Activated naive CD4-positive, alpha-beta T cell treated with anti-CD3 and anti-CD28 coated beads, Interleukin-2, amount 10 ng/mL, durations not matched to agents 7 days and 5 days (primary cell): Measurements from ENCODE around the gene NOL9.
A peak's percentile ranks its signal among the peaks of the same experiment; 100 is the strongest.

Experiments used
- CTCF ChIA-PET: fragments of 350-600 bp; sonication (Branson Sonifier 250); formaldehyde crosslinking; loops from one replicate; lab custom pipeline; 2021; ENCODE audit warnings: antibody characterized with exemption; lab: Charles Lee
- DNase-seq: peaks from one replicate; pipeline ENCODE4 v3.0.0-alpha.2; 2020
- H3K27ac Mint-ChIP-seq: one replicate; pipeline ENCODE4 v1.8.0; 2021; ENCODE audit warnings: mild to moderate bottlenecking, moderate library complexity, mixed read lengths
- H3K27me3 Mint-ChIP-seq: one replicate; pipeline ENCODE4 v1.8.0; 2021; ENCODE audit warnings: mild to moderate bottlenecking, mixed read lengths
- H3K36me3 Mint-ChIP-seq: one replicate; pipeline ENCODE4 v1.8.0; 2021; ENCODE audit warnings: mixed read lengths
- H3K4me1 Mint-ChIP-seq: one replicate; pipeline ENCODE4 v1.8.0; 2021; ENCODE audit warnings: mixed read lengths
- H3K4me3 Mint-ChIP-seq: one replicate; pipeline ENCODE4 v1.8.0; 2021; ENCODE audit warnings: mild to moderate bottlenecking, moderate library complexity, mixed read lengths
- H3K9me3 Mint-ChIP-seq: one replicate; pipeline ENCODE4 v1.8.0; 2021; ENCODE audit warnings: mixed read lengths

NOL9 gene

DNA sequence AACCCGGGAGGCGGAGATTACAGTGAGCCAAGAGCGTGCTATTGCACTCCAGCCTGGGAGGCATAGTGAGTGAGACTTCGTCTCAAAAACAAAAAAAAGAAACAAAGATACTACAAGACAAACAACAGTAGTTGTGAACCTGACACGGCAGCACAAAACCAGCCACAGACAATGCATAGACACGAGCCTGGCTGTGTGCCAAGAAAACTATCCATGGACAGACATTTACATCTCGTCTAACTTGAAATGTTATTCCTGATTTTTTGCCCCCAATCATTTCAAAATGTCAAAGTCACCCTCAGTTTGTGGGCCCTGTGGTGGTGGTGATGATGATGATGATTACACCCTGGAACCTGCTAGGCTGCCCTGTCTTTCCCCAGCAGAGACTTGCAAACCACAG lies 42.0 kb upstream of the NOL9 start:
- Mint-ChIP-seq H3K36me3 (peaks cover 37% of the 10 kb centered on the region), H3K9me3 (no peaks in the 10 kb centered on the region), H3K4me3 (no peak overlapping the region), H3K27ac (no peak overlapping the region), H3K4me1 (peaks cover 55% of the 10 kb centered on the region), H3K27me3 (no peaks in the 10 kb centered on the region)
- DNase-seq: no peak
- CTCF ChIA-PET: no interaction called here

DNA sequence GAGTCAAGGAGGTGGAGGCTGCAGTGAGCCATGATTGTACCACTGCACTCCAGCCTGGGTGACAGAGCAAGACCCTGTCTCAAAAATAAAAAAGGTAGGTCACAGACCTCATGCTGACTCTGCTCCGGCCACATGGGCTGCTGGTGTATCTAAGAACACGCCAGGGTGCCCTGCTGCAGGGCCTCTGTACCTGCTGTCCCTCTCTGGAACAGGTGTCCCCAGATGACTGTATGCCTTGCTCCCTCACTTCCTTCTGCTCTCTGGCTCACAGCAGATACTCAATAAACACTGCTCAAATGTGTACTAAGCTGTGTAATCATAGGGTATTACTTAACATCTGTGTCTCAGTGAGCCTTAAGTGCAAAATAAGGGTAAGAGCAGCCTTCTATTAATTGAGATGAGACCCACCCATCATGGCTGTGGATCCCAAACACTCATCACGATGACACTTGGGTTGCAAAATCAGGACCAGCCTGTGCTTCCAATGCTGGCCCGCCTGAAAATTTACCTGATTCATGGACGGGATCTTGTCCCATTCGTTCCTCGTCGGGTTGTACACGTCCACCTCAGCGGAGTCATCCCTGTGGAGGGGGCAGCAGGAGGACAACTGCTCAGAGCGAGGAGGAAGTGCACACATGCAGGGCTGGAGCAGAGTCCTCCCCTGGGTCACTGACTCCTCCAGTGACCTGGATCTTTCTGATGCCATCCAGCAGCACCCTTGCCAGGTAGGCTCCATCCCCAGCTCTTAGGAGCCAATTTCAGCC lies 40.8 kb upstream of the NOL9 start:
- Mint-ChIP-seq H3K27ac (peak overlapping the region; percentile 47), H3K9me3 (no peaks in the 10 kb centered on the region), H3K4me1 (peaks cover 60% of the 10 kb centered on the region), H3K4me3 (no peak overlapping the region), H3K36me3 (peaks cover 37% of the 10 kb centered on the region), H3K27me3 (no peaks in the 10 kb centered on the region)
- CTCF ChIA-PET: interaction anchor here (1.5 kb wide), 1 partner anchor 52 kb away, joined by 4 read pairs; no protein-coding TSS in a partner anchor
- no peak for DNase-seq

DNA sequence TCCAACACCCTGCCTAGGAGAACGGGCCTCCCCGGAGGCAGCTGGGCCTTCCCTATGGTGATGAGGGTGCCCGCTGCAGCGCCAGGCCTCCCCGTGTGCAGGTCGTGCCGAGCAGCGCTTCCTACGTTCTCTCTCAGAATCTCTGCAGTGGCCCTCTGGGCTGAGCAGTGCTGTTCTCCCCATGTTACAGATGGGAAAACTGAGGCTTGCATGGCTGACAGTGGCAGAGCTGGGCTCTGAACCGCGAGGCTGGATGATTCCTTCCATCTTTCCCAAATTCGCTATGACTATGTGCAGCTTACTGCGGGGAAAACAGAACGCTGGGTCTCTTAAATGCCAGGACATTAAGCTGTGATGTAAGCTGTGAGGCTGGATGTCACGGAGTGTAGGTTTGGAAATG lies 39.5 kb upstream of the NOL9 start:
- H3K36me3 Mint-ChIP-seq: peaks cover 38% of the 10 kb centered on the region
- H3K4me3 Mint-ChIP-seq: no peak overlapping the region
- H3K27ac Mint-ChIP-seq: no peak overlapping the region

DNA sequence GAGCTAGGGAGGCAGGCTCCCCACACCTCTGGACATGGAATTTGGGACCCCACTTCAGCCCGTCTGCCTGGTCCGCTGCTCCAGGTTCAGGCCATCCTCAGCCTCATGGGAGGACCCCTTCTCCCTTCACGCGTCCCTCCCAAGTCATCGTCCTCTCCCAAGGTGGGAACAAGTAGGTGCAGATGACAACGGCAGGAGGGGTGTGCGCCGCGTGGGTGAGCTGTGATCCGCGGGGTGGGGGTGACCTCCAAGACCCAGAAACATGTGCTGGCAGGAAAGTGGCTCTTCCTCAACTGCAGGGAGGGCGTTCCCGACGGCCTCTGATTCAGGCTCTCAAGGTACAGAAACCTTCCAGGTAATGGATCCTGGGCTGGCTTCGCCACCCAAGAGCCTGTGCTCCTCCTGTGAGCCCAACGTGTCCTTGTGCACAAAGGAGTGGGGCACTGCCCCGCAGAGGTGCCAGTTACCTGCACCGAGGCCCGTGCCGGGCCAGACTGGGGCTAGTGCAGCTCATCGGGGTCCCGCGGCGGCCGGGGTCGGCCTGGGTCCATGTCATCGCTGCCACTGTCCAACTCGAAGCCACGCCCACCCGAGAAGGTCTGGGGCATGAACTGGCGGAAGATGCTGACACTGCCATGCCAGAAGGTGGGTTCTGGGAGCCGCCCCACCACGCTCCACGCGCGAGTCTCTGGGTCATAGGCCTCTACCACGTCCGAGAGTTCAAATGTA lies 38.7 kb upstream of the NOL9 start:
- no peaks in the 10 kb centered on the region for H3K9me3 Mint-ChIP-seq
- H3K4me1 Mint-ChIP-seq: peaks cover 43% of the 10 kb centered on the region
- no peak overlapping the region for H3K27ac Mint-ChIP-seq
- H3K36me3 Mint-ChIP-seq: peaks cover 37% of the 10 kb centered on the region
- CTCF ChIA-PET: no interaction called here
- H3K27me3 Mint-ChIP-seq: no peaks in the 10 kb centered on the region
- H3K4me3 Mint-ChIP-seq: no peak overlapping the region
- DNase-seq: no peak

More for the DNA sequence above, 39.5 kb upstream of the NOL9 start:
- no peaks in the 10 kb centered on the region for H3K27me3 Mint-ChIP-seq
- no peaks in the 10 kb centered on the region for H3K9me3 Mint-ChIP-seq
- no peak for DNase-seq
- peaks cover 48% of the 10 kb centered on the region for H3K4me1 Mint-ChIP-seq
- CTCF ChIA-PET: interaction anchor here (1.5 kb wide), 1 partner anchor 54 kb away, joined by 4 read pairs; no protein-coding TSS in a partner anchor

DNA sequence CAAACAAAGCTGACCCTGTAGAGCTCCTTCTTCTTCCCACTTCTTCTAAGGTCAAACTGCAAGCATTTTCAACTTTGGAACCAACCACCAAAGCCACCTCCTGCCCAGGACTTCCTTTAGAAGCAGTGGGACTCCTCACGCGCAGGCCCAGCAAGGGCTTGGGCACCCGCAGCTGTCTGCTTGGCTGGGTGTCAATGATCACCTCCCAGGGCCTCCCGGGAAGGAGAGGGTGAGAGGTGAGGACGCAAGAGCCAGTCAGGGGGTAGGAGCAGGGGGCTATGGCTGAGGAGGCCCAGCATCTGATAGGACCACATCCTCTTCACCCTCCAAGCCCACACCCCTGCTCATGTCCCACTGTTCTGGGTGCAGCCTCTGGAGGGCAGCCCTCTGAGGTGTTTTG lies 38.1 kb upstream of the NOL9 start:
- Mint-ChIP-seq H3K9me3 (no peaks in the 10 kb centered on the region), H3K4me3 (no peak overlapping the region), H3K27me3 (no peaks in the 10 kb centered on the region), H3K27ac (no peak overlapping the region), H3K4me1 (peaks cover 40% of the 10 kb centered on the region), H3K36me3 (peaks cover 36% of the 10 kb centered on the region)
- no peak for DNase-seq
- CTCF ChIA-PET: no interaction called here

DNA sequence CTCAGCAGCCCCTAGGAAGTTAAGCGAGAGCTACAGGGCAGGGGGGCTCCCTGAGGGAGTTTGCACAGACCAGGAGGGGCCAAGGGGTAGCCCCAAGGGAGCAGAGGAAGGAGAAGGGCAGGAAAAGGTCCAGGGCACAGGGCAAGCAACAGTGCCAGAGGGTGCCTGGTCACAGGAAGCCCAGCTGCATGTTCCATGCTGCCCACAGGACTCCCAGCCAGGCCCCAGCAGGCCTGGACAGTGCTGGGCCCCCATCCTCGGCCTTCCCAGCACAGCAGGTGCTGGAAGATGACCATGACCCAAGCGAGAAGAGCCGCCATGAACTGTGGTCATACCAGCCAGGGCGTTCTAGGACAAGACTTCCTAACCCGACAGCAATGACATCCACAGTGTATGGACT lies 37.3 kb upstream of the NOL9 start:
- Mint-ChIP-seq H3K9me3 (no peaks in the 10 kb centered on the region), H3K27ac (peak overlapping the region; percentile 42), H3K36me3 (peaks cover 35% of the 10 kb centered on the region), H3K4me3 (no peak overlapping the region), H3K4me1 (peaks cover 36% of the 10 kb centered on the region), H3K27me3 (no peaks in the 10 kb centered on the region)
- CTCF ChIA-PET: interaction anchor here (0.8 kb wide), 1 partner anchor 38 kb away, joined by 3 read pairs; the partner anchor contains the start of gene NOL9
- no peak for DNase-seq

DNA sequence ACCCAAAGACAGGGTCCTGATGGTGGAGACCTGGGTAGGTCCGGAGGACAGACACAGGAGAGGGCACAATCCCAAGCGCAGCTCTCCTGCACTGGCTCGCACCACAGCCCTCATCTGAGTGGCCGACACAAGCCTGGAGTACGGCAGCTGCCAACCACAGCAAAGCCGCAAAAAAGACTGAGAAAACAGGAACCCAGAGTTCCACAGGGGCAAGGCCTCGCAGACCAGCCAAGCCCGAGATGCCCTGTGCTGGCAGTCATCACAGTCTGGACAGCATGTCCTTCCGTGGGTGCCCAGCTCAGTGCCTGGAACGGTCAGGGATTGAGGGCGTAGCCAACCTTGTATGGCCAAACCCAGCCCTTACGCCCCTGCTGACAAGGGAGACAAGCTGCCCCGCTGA lies 36.9 kb upstream of the NOL9 start:
- no peaks in the 10 kb centered on the region for H3K27me3 Mint-ChIP-seq
- H3K27ac Mint-ChIP-seq: peak overlapping the region; percentile 70
- H3K36me3 Mint-ChIP-seq: peaks cover 34% of the 10 kb centered on the region
- no peak for DNase-seq
- CTCF ChIA-PET: interaction anchor here (0.8 kb wide), 1 partner anchor 37 kb away, joined by 3 read pairs; the partner anchor contains the start of gene NOL9
- H3K4me3 Mint-ChIP-seq: no peak overlapping the region
- peaks cover 34% of the 10 kb centered on the region for H3K4me1 Mint-ChIP-seq
- no peaks in the 10 kb centered on the region for H3K9me3 Mint-ChIP-seq

DNA sequence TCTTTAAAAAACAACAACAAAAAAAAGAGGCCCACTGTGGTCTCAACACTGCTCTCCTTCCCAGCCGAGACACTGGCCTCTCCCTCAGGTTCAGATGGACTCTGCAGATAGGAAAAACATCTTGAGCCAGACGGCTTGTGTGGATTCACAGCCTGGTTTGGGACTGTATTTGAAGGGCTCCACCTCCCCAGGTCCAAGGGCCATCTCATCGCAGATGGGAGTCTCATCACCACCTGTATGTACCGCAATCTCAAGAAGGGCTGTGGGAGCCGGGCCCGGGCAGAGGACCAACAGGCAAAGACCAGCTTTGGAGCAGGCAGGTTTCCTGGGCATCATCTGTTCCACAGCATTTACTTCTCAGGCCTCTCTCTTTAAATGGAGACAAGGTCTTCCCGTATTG lies 35.7 kb upstream of the NOL9 start:
- H3K27ac Mint-ChIP-seq: peak overlapping the region; percentile 67
- H3K9me3 Mint-ChIP-seq: no peaks in the 10 kb centered on the region
- H3K4me3 Mint-ChIP-seq: no peak overlapping the region
- DNase-seq: no peak
- peaks cover 29% of the 10 kb centered on the region for H3K4me1 Mint-ChIP-seq
- CTCF ChIA-PET: no interaction called here
- no peaks in the 10 kb centered on the region for H3K27me3 Mint-ChIP-seq
- H3K36me3 Mint-ChIP-seq: peaks cover 23% of the 10 kb centered on the region

DNA sequence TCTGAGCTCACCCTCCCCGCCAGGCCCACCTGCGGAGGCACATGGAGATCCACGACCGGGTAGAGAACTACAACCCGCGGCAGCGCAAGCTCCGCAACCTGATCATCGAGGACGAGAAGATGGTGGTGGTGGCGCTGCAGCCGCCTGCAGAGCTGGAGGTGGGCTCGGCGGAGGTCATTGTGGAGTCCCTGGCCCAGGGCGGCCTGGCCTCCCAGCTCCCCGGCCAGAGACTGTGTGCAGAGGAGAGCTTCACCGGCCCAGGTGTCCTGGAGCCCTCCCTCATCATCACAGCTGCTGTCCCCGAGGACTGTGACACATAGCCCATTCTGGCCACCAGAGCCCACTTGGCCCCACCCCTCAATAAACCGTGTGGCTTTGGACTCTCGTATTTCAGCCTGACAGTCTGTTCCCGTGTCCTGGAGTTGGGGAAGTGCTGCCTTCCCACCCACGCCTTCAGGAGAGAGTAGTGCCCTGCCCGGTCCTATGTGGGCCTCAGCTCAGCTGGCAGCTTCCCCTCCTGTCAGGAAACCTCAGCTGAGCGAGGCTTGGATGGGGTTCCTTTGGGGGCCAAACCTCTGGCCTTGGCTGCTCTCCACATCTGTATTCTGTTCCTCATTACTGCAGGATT lies 34.7 kb upstream of the NOL9 start:
- H3K9me3 Mint-ChIP-seq: no peaks in the 10 kb centered on the region
- H3K27me3 Mint-ChIP-seq: no peaks in the 10 kb centered on the region
- H3K36me3 Mint-ChIP-seq: peaks cover 22% of the 10 kb centered on the region
- CTCF ChIA-PET: interaction anchor here (0.7 to 1.0 kb wide), 2 partner anchors 18 to 57 kb away, joined by 3 to 4 read pairs; no protein-coding TSS in a partner anchor
- H3K27ac Mint-ChIP-seq: peak overlapping the region; percentile 5
- no peak overlapping the region for H3K4me3 Mint-ChIP-seq
- DNase-seq: no peak
- H3K4me1 Mint-ChIP-seq: peaks cover 33% of the 10 kb centered on the region

DNA sequence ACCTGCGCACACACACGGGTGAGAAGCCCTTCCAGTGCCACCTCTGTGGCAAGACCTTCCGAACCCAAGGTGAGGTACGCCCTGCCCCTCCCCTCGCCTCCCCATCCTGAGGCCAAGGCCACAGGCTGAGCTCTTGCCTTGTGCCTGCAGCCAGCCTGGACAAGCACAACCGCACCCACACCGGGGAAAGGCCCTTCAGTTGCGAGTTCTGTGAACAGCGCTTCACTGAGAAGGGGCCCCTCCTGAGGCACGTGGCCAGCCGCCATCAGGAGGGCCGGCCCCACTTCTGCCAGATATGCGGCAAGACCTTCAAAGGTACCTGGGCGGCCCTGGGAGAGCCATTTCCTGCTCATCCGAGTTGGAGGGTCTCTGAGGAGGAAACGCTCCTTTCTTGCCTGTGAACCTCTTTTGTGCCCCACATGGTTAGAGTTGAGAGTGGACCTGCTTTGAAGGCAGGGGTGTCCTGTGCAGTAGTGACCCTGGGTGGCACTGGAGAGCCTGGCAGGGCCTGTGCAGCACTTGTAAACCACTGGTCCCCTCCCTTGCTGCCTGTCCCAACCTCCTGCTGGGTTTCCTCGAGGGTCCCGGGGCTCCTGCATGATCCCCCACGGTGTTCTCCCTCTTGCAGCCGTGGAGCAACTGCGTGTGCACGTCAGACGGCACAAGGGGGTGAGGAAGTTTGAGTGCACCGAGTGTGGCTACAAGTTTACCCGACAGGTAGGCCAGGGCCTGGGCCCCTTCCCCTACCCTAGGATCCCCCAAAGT lies 34.0 kb upstream of the NOL9 start:
- Mint-ChIP-seq H3K9me3 (no peaks in the 10 kb centered on the region), H3K27ac (peak overlapping the region; percentile 24), H3K27me3 (no peaks in the 10 kb centered on the region), H3K36me3 (peaks cover 19% of the 10 kb centered on the region), H3K4me1 (peaks cover 29% of the 10 kb centered on the region), H3K4me3 (no peak overlapping the region)
- DNase-seq: no peak
- CTCF ChIA-PET: interaction anchor here (1.0 kb wide), 1 partner anchor 17 kb away, joined by 4 read pairs; no protein-coding TSS in a partner anchor

DNA sequence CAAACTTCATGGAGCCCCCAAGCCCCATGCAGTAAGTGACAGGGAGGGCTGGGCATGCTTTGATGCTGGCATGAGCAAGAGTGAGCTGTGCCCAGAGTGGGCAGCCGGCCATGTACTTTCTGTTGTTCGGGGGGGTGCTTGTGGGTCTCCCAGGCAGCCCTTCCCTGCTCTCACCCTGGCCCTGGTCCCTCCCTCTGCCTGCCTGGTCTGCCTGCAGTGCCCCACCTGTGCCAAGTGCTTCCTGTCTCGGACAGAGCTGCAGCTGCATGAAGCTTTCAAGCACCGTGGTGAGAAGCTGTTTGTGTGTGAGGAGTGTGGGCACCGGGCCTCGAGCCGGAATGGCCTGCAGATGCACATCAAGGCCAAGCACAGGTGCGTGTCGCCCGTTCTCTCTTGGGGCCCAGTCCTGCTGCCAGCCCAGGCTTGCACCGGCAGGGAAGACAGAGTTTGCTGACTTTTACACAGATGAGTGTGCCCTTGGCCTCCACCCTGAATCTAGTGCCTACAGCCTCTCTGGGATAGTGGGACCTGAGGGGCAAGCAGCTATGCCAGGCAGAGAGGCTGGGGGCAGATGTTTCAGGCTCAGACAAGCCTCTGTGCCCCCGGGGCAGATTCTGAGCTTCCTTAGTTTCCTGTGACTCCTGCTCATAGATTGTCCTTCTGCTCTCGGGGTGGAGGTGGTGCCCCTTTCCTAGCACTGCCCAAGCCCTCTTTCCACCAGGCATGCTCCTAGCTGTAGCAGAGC lies 33.1 kb upstream of the NOL9 start:
- peaks cover 27% of the 10 kb centered on the region for H3K4me1 Mint-ChIP-seq
- no peak overlapping the region for H3K4me3 Mint-ChIP-seq
- no peak for DNase-seq
- CTCF ChIA-PET: no interaction called here
- peak overlapping the region; percentile 72 for H3K27ac Mint-ChIP-seq
- peaks cover 19% of the 10 kb centered on the region for H3K36me3 Mint-ChIP-seq
- no peaks in the 10 kb centered on the region for H3K27me3 Mint-ChIP-seq
- H3K9me3 Mint-ChIP-seq: no peaks in the 10 kb centered on the region

DNA sequence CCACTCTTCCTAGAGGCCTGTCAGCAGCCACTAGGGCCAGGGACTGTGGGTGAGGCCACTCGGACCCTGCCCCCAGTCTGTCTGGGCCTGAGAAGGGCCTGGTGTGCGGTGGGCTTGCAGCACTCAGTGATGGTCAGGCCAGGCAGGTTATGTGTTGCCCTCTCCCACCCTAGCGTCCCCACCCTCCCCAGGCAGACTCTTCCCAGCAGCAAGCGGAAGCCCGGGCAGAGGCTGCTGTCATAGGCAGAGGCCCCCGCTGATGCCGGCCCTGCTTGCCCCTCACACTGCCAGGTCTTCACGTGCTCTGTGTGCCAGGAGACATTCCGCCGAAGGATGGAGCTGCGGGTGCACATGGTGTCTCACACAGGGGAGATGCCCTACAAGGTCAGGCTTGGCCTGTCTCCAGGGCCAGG lies 32.1 kb upstream of the NOL9 start:
- H3K27ac Mint-ChIP-seq: no peak overlapping the region
- H3K36me3 Mint-ChIP-seq: peaks cover 22% of the 10 kb centered on the region
- H3K4me3 Mint-ChIP-seq: no peak overlapping the region
- no peaks in the 10 kb centered on the region for H3K27me3 Mint-ChIP-seq
- CTCF ChIA-PET: interaction anchor here (1.3 kb wide), 1 partner anchor 61 kb away, joined by 5 read pairs; no protein-coding TSS in a partner anchor
- no peaks in the 10 kb centered on the region for H3K9me3 Mint-ChIP-seq
- DNase-seq: no peak
- H3K4me1 Mint-ChIP-seq: peaks cover 27% of the 10 kb centered on the region

DNA sequence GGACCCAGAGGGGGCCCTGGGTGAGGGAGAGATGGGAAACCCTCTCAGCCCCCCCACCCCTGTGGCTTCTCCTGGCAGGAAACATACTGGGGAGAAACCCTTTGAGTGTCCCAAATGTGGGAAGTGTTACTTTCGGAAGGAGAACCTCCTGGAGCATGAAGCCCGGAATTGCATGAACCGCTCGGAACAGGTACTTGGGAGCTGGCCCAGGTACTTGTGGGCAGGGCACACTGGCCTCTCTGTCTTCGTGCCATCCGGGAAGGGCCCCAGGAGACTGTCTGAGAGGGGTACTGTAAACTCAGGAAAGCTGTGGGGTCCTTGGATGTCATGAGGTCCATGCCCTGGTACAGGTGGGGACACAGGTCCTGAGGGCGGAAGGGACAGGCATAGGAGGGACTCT lies 31.5 kb upstream of the NOL9 start:
- no peaks in the 10 kb centered on the region for H3K9me3 Mint-ChIP-seq
- H3K27me3 Mint-ChIP-seq: no peaks in the 10 kb centered on the region
- H3K4me1 Mint-ChIP-seq: peaks cover 27% of the 10 kb centered on the region
- CTCF ChIA-PET: interaction anchor here (1.3 kb wide), 1 partner anchor 61 kb away, joined by 5 read pairs; no protein-coding TSS in a partner anchor
- H3K36me3 Mint-ChIP-seq: peaks cover 24% of the 10 kb centered on the region
- H3K27ac Mint-ChIP-seq: no peak overlapping the region
- DNase-seq: no peak
- no peak overlapping the region for H3K4me3 Mint-ChIP-seq
